HG02852 (cell line): ENCODE results near the gene ALAS1.

Source experiments
- ATAC-seq: cut with Tn5 transposase; IDR thresholded peaks from one replicate; pipeline ENCODE4 v1.9.1; 2021; ENCODE audit warnings: mild to moderate bottlenecking, moderate library complexity; ENCODE audit not compliant: unreplicated experiment

Gene ALAS1

GRCh38 chr3:52220380-52221026 lies 22.5 kb downstream of the ALAS1 start:
- ATAC-seq = peak; percentile 55

GRCh38 chr3:52221141-52221562 lies 23.2 kb downstream of the ALAS1 start:
- ATAC-seq = no peak

- ATAC-seq = no peak
Measured at GRCh38 chr3:52221563-52222318, 23.8 kb downstream of the ALAS1 start.

- ATAC-seq = no peak
Measured at GRCh38 chr3:52222319-52223221, 24.6 kb downstream of the ALAS1 start.

GRCh38 chr3:52223449-52224408 lies 25.8 kb downstream of the ALAS1 start:
- no peak for ATAC-seq

- ATAC-seq = peak; percentile 70
Measured at GRCh38 chr3:52225452-52226228, 27.7 kb downstream of the ALAS1 start, which contains the start of gene TLR9. TSS of gene TLR9 (minus strand) at chr3:52225645. CDS start at chr3:52225529, 116 bp downstream.

GRCh38 chr3:52226229-52226817 lies 28.4 kb downstream of the ALAS1 start:
- peak; percentile 3 for ATAC-seq

- ATAC-seq = no peak
Measured at GRCh38 chr3:52227117-52227516, 29.2 kb downstream of the ALAS1 start.

- ATAC-seq = no peak
Measured at GRCh38 chr3:52227766-52228165, 29.8 kb downstream of the ALAS1 start.

GRCh38 chr3:52228266-52228665 lies 30.3 kb downstream of the ALAS1 start:
- ATAC-seq = no peak

GRCh38 chr3:52228751-52229291 lies 30.9 kb downstream of the ALAS1 start:
- ATAC-seq = no peak

GRCh38 chr3:52229656-52230055 lies 31.7 kb downstream of the ALAS1 start:
- ATAC-seq = no peak

- ATAC-seq = no peak
Measured at GRCh38 chr3:52230461-52230860, 32.5 kb downstream of the ALAS1 start.

GRCh38 chr3:52230889-52231499 lies 33.0 kb downstream of the ALAS1 start:
- ATAC-seq = no peak

GRCh38 chr3:52231502-52232278 lies 33.7 kb downstream of the ALAS1 start:
- ATAC-seq = no peak

GRCh38 chr3:52232279-52233107 lies 34.5 kb downstream of the ALAS1 start:
- no peak for ATAC-seq
